ENCODE results near the gene SCN8A.
"Not testable (repeated sequence)": the region's sequence is repeated elsewhere in the genome, so short reads cannot be mapped to it uniquely, and the experiment has no call there.

SCN8A gene

DNA sequence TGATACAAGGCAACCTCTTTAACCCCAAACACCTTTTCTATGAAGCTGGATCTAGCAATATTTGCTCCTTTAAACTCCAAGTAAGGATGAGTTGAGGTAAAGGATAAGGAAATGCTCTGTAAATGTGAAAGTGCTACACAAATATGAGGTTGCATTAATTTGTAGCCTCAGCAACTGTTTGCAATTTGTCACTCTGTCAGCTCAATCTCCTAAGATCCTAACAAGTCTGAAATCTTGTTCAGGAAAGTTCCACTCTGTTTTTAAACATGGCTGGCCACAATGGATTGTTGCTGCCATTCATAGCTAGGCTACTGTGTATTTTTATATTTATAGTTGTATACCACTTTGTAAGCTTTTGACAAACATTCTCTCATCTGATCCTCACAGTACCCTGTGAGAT is 51.3 kb downstream of the SCN8A start:
- no peak overlapping the region for H3K27ac ChIP-seq (ENCODE audit: low read depth, low read length)
- H3K4me1 ChIP-seq (ENCODE audit: control insufficient read depth, insufficient read depth, low read length): no peaks in the 10 kb centered on the region
- no peak overlapping the region for H3K4me3 ChIP-seq (ENCODE audit: low read depth, low read length)
- 0 out of 2 replicates have a peak, but pooled peaks cover 3% of the 10 kb centered on the region for H3K36me3 ChIP-seq (ENCODE audit: control insufficient read depth, insufficient read depth, low read length)
- H3K27me3 ChIP-seq (ENCODE audit: control insufficient read depth, insufficient read depth, low read length): no peaks in the 10 kb centered on the region
- no peak overlapping the region for H3K9ac ChIP-seq (ENCODE audit: low read depth, low read length)
- peaks cover 18% of the 10 kb centered on the region for H3K9me3 ChIP-seq (ENCODE audit: control insufficient read depth, insufficient read depth, low read length)

DNA sequence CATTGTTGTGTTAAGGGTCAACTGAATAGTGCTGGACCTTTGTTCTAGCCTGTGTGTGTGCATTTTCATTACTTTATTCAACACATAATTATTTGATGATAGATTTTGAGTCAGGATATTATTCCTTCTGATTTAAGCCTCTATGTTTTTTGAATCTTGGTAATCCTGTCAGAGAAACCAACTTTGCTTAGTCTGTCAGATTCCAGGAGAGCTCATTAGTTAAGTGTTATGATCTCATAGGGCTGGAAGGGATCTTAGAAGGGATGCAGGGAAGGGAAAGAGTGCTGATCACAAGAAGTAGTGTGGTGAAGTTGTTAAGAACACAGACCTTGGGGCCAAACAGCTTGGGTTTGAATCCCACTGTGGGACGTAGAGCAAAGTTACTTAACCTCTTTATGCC is 52.9 kb downstream of the SCN8A start:
- Histone ChIP-seq H3K27me3 (ENCODE audit: control insufficient read depth, insufficient read depth, low read length) (no peaks in the 10 kb centered on the region), H3K9me3 (ENCODE audit: control insufficient read depth, insufficient read depth, low read length) (peaks cover 10% of the 10 kb centered on the region), H3K36me3 (ENCODE audit: control insufficient read depth, insufficient read depth, low read length) (0 out of 2 replicates have a peak, but pooled peaks cover under 1% of the 10 kb centered on the region), H3K27ac (ENCODE audit: low read depth, low read length) (no peak overlapping the region), H3K4me1 (ENCODE audit: control insufficient read depth, insufficient read depth, low read length) (no peaks in the 10 kb centered on the region), H3K4me3 (ENCODE audit: low read depth, low read length) (no peak overlapping the region), H3K9ac (ENCODE audit: low read depth, low read length) (no peak overlapping the region)

- not testable (repeated sequence) for H3K4me3 ChIP-seq (ENCODE audit: low read depth, low read length); H3K9ac ChIP-seq (ENCODE audit: low read depth, low read length); H3K27me3 ChIP-seq (ENCODE audit: control insufficient read depth, insufficient read depth, low read length)
Observed at GRCh38 chr12:51644691-51645090, 53.7 kb downstream of the SCN8A start.

GRCh38 chr12:51645961-51646360 is 54.9 kb downstream of the SCN8A start:
- Histone ChIP-seq H3K9me3 (ENCODE audit: control insufficient read depth, insufficient read depth, low read length) (peaks cover 13% of the 10 kb centered on the region), H3K27ac (ENCODE audit: low read depth, low read length) (no peak overlapping the region), H3K9ac (ENCODE audit: low read depth, low read length) (no peak overlapping the region), H3K27me3 (ENCODE audit: control insufficient read depth, insufficient read depth, low read length) (no peaks in the 10 kb centered on the region), H3K4me1 (ENCODE audit: control insufficient read depth, insufficient read depth, low read length) (no peaks in the 10 kb centered on the region), H3K36me3 (ENCODE audit: control insufficient read depth, insufficient read depth, low read length) (0 out of 2 replicates have a peak, but pooled peaks cover 4% of the 10 kb centered on the region), H3K4me3 (ENCODE audit: low read depth, low read length) (no peak overlapping the region)

More at GRCh38 chr12:51644691-51645090, 53.7 kb downstream of the SCN8A start:
- H3K27ac ChIP-seq (ENCODE audit: low read depth, low read length); H3K36me3 ChIP-seq (ENCODE audit: control insufficient read depth, insufficient read depth, low read length); H3K9me3 ChIP-seq (ENCODE audit: control insufficient read depth, insufficient read depth, low read length); H3K4me1 ChIP-seq (ENCODE audit: control insufficient read depth, insufficient read depth, low read length): not testable (repeated sequence)

- H3K27ac ChIP-seq (ENCODE audit: low read depth, low read length): no peak overlapping the region
- no peak overlapping the region for H3K4me3 ChIP-seq (ENCODE audit: low read depth, low read length)
- H3K9me3 ChIP-seq (ENCODE audit: control insufficient read depth, insufficient read depth, low read length): peaks cover 13% of the 10 kb centered on the region
- H3K36me3 ChIP-seq (ENCODE audit: control insufficient read depth, insufficient read depth, low read length): 0 out of 2 replicates have a peak, but pooled peaks cover 4% of the 10 kb centered on the region
- H3K27me3 ChIP-seq (ENCODE audit: control insufficient read depth, insufficient read depth, low read length): no peaks in the 10 kb centered on the region
- no peaks in the 10 kb centered on the region for H3K4me1 ChIP-seq (ENCODE audit: control insufficient read depth, insufficient read depth, low read length)
- no peak overlapping the region for H3K9ac ChIP-seq (ENCODE audit: low read depth, low read length)
Observed at GRCh38 chr12:51647647-51648046, 56.6 kb downstream of the SCN8A start.

- Histone ChIP-seq H3K9ac (ENCODE audit: low read depth, low read length) (no peak overlapping the region), H3K9me3 (ENCODE audit: control insufficient read depth, insufficient read depth, low read length) (0 out of 2 replicates have a peak, but pooled peaks cover 3% of the 10 kb centered on the region), H3K4me3 (ENCODE audit: low read depth, low read length) (no peak overlapping the region), H3K27ac (ENCODE audit: low read depth, low read length) (no peak overlapping the region), H3K4me1 (ENCODE audit: control insufficient read depth, insufficient read depth, low read length) (0 out of 2 replicates have a peak, but pooled peaks cover 3% of the 10 kb centered on the region), H3K27me3 (ENCODE audit: control insufficient read depth, insufficient read depth, low read length) (no peaks in the 10 kb centered on the region), H3K36me3 (ENCODE audit: control insufficient read depth, insufficient read depth, low read length) (0 out of 2 replicates have a peak, but pooled peaks cover 4% of the 10 kb centered on the region)
Observed at GRCh38 chr12:51653431-51653830, 62.4 kb downstream of the SCN8A start.

DNA sequence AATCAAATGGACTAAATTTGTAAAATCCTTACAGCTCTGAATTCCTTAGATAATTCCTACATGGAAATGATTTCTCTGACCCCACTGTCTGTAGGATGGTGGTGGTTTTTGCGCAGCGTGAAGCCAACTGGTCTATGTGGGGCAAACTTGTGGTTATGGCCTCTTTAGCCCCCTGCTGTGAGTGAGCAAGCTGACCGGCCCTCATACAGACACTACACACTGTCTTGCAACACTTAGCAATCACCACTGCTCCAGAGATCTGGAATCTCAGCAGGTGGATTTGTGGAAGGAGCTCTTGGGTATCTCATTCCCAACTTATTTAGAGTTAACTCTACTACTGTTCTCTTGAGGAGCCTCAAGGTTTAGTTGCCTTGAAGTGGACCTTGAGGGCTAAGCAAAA is 70.2 kb downstream of the SCN8A start:
- Histone ChIP-seq H3K27me3 (ENCODE audit: control insufficient read depth, insufficient read depth, low read length) (no peaks in the 10 kb centered on the region), H3K36me3 (ENCODE audit: control insufficient read depth, insufficient read depth, low read length) (peaks cover 22% of the 10 kb centered on the region), H3K4me3 (ENCODE audit: low read depth, low read length) (no peak overlapping the region), H3K9ac (ENCODE audit: low read depth, low read length) (no peak overlapping the region), H3K9me3 (ENCODE audit: control insufficient read depth, insufficient read depth, low read length) (no peaks in the 10 kb centered on the region), H3K4me1 (ENCODE audit: control insufficient read depth, insufficient read depth, low read length) (peaks cover 12% of the 10 kb centered on the region), H3K27ac (ENCODE audit: low read depth, low read length) (no peak overlapping the region)

DNA sequence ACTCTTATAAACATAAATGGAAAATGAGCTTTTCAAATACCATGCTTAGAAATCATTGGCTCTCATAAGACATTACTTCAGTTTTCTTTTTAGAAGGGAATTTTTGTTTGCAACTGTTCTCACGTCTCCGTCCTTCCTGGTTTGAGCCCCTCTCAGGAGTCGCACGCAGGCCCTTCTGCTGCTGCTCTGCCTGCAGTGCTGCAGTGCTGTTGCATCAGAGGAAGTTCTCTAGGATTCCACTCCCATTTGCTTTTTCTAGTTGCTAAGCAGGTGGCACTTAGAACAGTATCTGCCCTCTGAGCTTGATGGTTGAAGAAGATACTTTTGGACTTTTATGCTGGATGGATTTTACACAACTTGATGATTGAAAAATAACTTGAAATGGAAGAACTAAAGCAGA is 70.8 kb downstream of the SCN8A start:
- Histone ChIP-seq H3K4me3 (ENCODE audit: low read depth, low read length) (no peak overlapping the region), H3K9ac (ENCODE audit: low read depth, low read length) (no peak overlapping the region), H3K9me3 (ENCODE audit: control insufficient read depth, insufficient read depth, low read length) (no peaks in the 10 kb centered on the region), H3K36me3 (ENCODE audit: control insufficient read depth, insufficient read depth, low read length) (peaks cover 22% of the 10 kb centered on the region), H3K27me3 (ENCODE audit: control insufficient read depth, insufficient read depth, low read length) (no peaks in the 10 kb centered on the region), H3K4me1 (ENCODE audit: control insufficient read depth, insufficient read depth, low read length) (peaks cover 19% of the 10 kb centered on the region), H3K27ac (ENCODE audit: low read depth, low read length) (no peak overlapping the region)

DNA sequence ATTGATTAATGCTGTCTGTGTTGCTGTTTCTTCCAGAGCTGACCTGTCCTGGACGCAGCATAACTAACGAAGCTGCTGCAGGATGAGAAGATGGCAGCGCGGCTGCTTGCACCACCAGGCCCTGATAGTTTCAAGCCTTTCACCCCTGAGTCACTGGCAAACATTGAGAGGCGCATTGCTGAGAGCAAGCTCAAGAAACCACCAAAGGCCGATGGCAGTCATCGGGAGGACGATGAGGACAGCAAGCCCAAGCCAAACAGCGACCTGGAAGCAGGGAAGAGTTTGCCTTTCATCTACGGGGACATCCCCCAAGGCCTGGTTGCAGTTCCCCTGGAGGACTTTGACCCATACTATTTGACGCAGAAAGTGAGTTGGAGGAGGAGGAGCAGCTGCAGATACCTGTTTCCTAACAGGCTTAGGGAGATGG is 71.7 kb downstream of the SCN8A start:
- Histone ChIP-seq H3K4me3 (ENCODE audit: low read depth, low read length) (no peak overlapping the region), H3K36me3 (ENCODE audit: control insufficient read depth, insufficient read depth, low read length) (peaks cover 22% of the 10 kb centered on the region), H3K27ac (ENCODE audit: low read depth, low read length) (no peak overlapping the region), H3K9me3 (ENCODE audit: control insufficient read depth, insufficient read depth, low read length) (no peaks in the 10 kb centered on the region), H3K4me1 (ENCODE audit: control insufficient read depth, insufficient read depth, low read length) (peaks cover 26% of the 10 kb centered on the region), H3K9ac (ENCODE audit: low read depth, low read length) (no peak overlapping the region), H3K27me3 (ENCODE audit: control insufficient read depth, insufficient read depth, low read length) (no peaks in the 10 kb centered on the region)

DNA sequence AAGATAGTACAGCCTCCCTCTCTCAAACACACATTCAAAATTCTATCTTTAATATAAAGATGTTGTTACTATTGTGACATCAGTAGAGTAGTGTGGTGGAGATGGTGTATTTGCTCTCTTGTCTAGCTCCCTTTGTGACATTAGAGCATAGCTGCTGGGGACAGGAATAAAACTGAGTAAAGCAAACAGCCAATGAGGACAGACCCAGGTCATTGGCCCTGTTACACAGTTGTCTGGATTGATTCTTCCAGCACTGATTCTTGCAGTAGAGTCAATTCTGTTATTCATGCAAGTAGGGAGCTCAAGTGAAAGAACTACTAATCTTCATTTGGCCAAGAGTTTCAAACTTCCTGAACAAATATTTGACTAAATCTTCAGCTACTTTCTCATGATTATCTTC is 72.4 kb downstream of the SCN8A start:
- Histone ChIP-seq H3K4me1 (ENCODE audit: control insufficient read depth, insufficient read depth, low read length) (peaks cover 26% of the 10 kb centered on the region), H3K36me3 (ENCODE audit: control insufficient read depth, insufficient read depth, low read length) (peaks cover 22% of the 10 kb centered on the region), H3K4me3 (ENCODE audit: low read depth, low read length) (no peak overlapping the region), H3K27ac (ENCODE audit: low read depth, low read length) (no peak overlapping the region), H3K27me3 (ENCODE audit: control insufficient read depth, insufficient read depth, low read length) (no peaks in the 10 kb centered on the region), H3K9me3 (ENCODE audit: control insufficient read depth, insufficient read depth, low read length) (no peaks in the 10 kb centered on the region), H3K9ac (ENCODE audit: low read depth, low read length) (no peak overlapping the region)

DNA sequence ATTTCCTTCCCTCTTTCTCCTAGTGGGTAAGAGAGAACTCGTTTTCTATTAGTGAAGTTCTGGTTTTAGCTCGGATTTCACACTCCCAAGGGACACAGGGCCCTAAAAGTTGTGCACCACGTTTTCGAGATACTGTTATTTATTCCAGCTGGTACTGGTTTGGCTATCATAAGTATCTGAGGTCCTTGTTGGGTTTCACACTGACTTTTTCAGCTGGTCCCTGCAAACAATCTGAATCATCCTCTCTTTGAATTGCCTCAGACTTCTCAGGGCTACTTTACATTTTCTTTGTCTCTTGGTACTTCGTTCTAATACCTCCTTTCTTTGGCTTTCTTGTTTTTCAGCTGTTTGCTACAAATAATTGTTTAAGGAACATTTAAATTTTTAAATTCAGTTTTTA is 75.7 kb downstream of the SCN8A start:
- peaks cover 22% of the 10 kb centered on the region for H3K36me3 ChIP-seq (ENCODE audit: control insufficient read depth, insufficient read depth, low read length)
- H3K4me1 ChIP-seq (ENCODE audit: control insufficient read depth, insufficient read depth, low read length): peaks cover 27% of the 10 kb centered on the region
- H3K4me3 ChIP-seq (ENCODE audit: low read depth, low read length): peak overlapping the region; percentile 12; the same call in 1 of the 2 replicates
- no peaks in the 10 kb centered on the region for H3K27me3 ChIP-seq (ENCODE audit: control insufficient read depth, insufficient read depth, low read length)
- peak overlapping the region; percentile 87 for H3K27ac ChIP-seq (ENCODE audit: low read depth, low read length)
- no peak overlapping the region for H3K9ac ChIP-seq (ENCODE audit: low read depth, low read length)
- no peaks in the 10 kb centered on the region for H3K9me3 ChIP-seq (ENCODE audit: control insufficient read depth, insufficient read depth, low read length)

Data from HUES48 (cell line).